Subcutaneous adipose tissue (tissue), 4 donors: Measurements from ENCODE around the gene DNM3. TPM values are rescaled to one million over a fixed set of nuclear protein-coding genes. Genes with fewer than 3 reads are reported as not detected.

Experiments used
- total RNA-seq, 4 donors: library from RNA; depleted of rRNA; stranded (reverse); fragments of >200 nt; gene quantifications; one replicate each; pipeline ENCODE4 v1.1.0, GENCODE V29; 2016
- TF ChIP-seq, protein P1 (sequence below): fragments of 450-650 bp; IDR thresholded peaks from one replicate; pipeline ENCODE4 v1.5.1; 2016; ENCODE audit warnings: low read depth, mild to moderate bottlenecking, control low read depth, antibody characterized with exemption, moderate library complexity

DNM3 gene
- total RNA-seq, 4 donors from 2014 or later, result 4.1 to 8.8 (median 7.6) TPM

DNA sequence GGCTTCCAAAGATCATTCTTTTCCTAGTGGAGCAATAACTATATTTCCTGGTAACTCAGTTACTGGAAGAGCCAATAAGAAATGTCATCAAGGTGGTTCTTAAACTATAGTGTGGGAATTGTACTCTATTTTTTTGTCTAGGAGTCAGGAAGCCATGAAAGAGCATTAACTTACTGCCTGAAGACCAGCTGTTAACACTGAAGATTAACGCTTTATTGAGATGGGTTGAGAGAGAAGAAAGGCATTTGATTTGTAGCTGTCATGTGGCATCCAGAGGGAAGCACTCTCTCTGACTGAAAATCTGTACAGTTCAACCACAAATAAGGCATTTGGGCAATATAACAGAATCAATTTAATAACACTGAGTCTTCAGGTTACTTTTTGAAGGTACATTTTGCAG, 76.0 kb downstream of the DNM3 start:
- TF ChIP-seq, protein P1, sequence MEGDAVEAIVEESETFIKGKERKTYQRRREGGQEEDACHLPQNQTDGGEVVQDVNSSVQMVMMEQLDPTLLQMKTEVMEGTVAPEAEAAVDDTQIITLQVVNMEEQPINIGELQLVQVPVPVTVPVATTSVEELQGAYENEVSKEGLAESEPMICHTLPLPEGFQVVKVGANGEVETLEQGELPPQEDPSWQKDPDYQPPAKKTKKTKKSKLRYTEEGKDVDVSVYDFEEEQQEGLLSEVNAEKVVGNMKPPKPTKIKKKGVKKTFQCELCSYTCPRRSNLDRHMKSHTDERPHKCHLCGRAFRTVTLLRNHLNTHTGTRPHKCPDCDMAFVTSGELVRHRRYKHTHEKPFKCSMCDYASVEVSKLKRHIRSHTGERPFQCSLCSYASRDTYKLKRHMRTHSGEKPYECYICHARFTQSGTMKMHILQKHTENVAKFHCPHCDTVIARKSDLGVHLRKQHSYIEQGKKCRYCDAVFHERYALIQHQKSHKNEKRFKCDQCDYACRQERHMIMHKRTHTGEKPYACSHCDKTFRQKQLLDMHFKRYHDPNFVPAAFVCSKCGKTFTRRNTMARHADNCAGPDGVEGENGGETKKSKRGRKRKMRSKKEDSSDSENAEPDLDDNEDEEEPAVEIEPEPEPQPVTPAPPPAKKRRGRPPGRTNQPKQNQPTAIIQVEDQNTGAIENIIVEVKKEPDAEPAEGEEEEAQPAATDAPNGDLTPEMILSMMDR, result no peak

DNA sequence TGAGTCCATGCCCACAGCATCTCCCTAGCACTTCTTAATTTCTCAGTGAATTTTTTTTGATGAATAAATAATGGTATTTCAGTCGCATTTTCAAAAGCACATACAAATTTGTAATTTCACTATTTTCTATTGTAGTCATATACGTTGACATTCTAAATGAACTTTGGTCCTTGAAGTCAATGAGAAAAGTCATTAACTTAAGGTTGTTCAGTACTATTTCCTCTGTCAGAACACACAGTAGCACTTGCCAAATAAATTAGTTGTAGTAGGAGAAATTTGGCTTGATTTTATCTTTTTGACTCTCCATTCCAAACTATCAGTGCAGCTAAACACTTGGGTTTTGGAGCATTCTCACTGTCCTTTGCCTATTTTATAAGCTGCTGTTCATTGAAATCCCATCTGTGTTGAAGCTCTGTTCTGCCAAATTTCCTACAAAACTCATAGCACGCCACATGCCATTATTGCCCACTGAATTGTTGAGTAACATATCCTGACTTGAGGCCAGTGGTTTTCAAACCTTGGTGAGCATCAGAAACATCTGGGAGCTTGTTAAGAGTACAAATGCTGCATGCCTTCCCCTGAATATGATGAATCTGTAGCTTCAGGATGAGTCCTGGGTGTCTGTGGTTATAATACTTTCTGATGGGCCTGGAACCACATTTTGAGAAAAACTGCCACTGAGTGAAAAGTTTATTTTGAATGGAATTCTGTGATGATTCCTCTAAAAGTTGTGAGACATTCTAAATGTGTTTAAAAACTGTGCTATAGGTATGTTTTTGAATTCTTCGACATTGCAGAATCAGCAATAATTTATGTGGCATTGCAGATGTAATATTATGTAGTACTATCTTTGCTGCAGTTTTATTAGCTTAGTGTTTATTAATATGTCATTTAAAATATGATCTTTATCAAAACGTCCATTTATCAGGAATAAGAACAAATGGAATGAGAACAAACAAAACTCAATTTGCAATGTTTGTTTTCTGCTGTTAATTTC, 78.9 kb downstream of the DNM3 start:
- TF ChIP-seq, protein P1, result no peak

DNA sequence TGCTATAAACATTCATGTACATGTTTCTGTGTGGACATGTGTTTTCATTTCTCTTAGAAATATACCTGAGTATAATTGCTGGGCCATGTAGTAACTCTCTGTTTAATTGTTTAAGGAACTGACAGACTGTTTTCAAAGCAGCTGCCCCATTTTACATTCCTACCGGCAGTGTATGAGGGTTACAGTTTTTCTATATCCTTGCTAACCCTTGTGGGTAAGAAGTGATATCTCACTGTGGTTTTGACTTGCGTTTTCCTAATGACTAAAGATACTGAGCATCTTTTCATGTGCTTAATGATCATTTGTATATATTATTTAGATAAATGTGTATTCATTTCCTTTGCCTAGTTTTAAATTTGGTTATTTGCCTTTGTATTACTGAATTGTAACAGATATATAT, 81.7 kb downstream of the DNM3 start:
- TF ChIP-seq, protein P1, result no peak

DNA sequence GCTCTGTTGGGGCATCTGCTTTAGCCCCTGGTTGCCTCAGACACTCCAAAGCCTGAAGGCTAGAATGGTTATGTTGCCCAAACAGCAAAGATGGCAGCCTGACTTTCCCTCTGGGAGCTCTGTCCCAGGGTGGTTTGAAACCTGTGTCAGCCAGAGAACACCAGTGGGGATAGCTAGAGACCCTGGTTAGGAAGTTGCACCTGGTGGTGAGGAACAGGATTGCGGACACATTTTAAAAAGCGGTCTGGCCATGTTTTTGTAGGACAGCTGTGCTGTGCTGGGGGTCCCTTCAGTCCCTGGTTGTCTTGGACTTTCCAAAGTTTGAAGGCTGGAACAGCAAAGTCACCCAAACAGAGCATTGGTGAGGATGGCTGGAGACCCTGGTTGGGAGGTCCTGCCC, 87.8 kb downstream of the DNM3 start:
- TF ChIP-seq, protein P1, result no peak

DNA sequence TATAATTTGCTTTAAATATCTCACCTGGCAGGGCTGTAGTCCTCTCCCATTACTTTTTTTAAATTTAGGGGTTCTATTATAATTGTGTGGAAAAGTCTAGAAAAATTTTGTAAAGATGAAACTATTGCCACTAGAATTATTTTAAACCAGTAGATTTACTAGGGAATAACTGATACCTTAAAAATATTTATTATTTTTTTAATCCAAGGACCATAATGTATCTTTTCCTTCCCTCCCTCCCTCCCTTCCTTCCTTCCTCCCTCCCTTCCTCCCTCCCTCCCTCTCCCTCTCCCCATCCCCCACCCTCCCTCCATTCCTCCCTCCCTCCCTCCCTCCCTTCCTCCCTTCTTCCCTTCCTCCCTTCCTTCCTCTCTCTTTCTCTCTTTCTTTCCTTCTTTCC, 90.5 kb downstream of the DNM3 start:
- TF ChIP-seq, protein P1, result no peak

DNA sequence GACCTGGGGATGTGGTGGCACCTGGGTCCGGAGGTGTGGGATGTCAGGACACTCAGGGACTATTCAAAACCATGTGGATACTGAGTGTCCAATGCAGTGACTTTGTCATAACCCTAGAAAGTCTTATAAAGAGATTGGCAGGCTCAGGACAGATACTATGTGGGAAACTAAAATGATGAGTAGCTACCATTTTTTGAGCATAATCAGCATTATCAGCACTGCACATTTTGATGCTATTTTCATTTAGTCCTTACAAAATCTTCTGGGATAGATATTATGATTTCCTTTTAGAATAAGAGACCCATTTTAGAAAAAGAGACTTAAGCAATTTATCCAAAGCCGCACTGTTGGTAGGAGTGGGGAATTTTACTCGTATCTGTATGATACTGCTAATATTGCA, 93.4 kb downstream of the DNM3 start:
- TF ChIP-seq, protein P1, result no peak

DNA sequence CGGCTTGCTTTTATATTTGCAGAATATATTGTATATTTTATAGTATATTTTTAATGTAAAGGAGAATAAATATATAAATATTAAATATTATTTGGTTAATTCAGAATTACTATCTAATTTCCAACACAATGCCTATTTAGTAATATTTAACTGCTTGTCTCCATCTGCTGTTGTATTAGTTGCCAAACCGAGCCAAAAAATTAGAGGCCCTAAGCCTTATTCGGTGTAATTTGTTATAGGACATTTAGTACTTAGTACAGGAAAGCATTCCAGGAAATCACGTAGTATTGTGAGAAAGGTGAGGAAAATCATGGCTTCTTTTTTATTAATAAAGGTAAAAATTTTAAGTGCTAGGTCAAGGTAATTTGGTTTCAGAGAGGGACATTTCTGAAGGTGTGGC, 93.8 kb downstream of the DNM3 start:
- TF ChIP-seq, protein P1, result no peak
